Hepatocyte (in vitro differentiated cells): ENCODE measurements around the gene EPHB2.

Experiments used
- CTCF ChIP-seq: fragments of 200-600 bp; sonication (generic); IDR thresholded peaks from 2 replicates; pipeline ENCODE4 v1.5.1; 2016; ENCODE audit warnings: antibody characterized with exemption, mild to moderate bottlenecking; ENCODE audit not compliant: poor library complexity
- EZH2 ChIP-seq: fragments of 200-600 bp; sonication (generic); IDR thresholded peaks from 2 replicates; pipeline ENCODE4 v1.6.1; 2016; ENCODE audit warnings: antibody characterized with exemption, mild to moderate bottlenecking, borderline replicate concordance

GRCh38 chr1:22848405-22848804, 137.8 kb downstream of the EPHB2 start:
- no peak for TF ChIP-seq CTCF
- TF ChIP-seq EZH2: no peak
